ENCODE measurements around the gene ABCA7.

GRCh38 chr19:1105873-1106840 is 66.2 kb downstream of the ABCA7 start:
- TF ChIP-seq CTCF (IDR thresholded peaks at IDR 0.05; ENCODE audit: poor library complexity) (no peak), EZH2 (IDR thresholded peaks at IDR 0.05; ENCODE audit: borderline replicate concordance) (no peak)

All from hepatocyte (in vitro differentiated cells).